NB4 (cell line): Measurements from ENCODE around the gene FBXO21.

ENCODE experiments used
- POLR2A ChIP-seq: IDR thresholded peaks from 2 replicates; pipeline ENCODE4 v1.6.1; 2011; ENCODE audit warnings: mild to moderate bottlenecking; ENCODE audit not compliant: insufficient read length; ENCODE audit errors: extremely low read depth
- TF ChIP-seq, protein P1 (sequence below): IDR thresholded peaks from 2 replicates; pipeline ENCODE4 v1.6.1; 2011; ENCODE audit warnings: low read depth, low read length

DNA sequence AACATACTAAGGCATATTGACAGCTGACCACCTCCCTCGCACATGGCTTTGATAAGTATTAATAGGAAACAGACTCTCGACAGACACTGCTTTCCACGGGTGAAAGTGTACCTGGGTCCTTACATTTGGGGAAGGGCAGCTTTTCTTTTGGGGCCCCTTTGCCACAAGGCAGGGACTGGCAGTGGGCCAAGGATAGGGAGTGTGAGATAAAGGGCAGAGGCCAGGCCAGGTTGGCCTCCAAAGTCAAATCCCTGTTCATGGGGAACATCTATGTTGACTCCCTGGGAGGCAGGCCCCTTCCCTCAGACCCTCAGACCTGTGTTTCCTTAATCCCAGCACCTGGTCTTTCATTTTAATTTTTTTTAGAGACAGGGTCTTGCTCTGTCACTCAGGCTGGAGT, 19.4 kb upstream of the FBXO21 start:
- TF ChIP-seq, protein P1, sequence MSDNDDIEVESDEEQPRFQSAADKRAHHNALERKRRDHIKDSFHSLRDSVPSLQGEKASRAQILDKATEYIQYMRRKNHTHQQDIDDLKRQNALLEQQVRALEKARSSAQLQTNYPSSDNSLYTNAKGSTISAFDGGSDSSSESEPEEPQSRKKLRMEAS, result no peak
- no peak for TF ChIP-seq POLR2A
